GM10248 (cell line): ENCODE results near the gene ACOXL.

ENCODE experiments used
- CTCF ChIA-PET: fragments of 300-600 bp; sonication (Branson Sonifier 250); formaldehyde crosslinking; extraction: SDS; loops from one replicate; lab custom pipeline; 2021; ENCODE audit warnings: antibody characterized with exemption; lab: Yijun Ruan, JAX
- POLR2A ChIA-PET: fragments of 350-650 bp; sonication (Branson Sonifier 250); formaldehyde crosslinking; extraction: SDS; loops from one replicate; lab custom pipeline; 2020; ENCODE audit warnings: antibody characterized with exemption; lab: Yijun Ruan, JAX
- DNase-seq: peaks from one replicate; pipeline ENCODE4 v3.0.0; 2012; ENCODE audit errors: extremely low spot score
- TF ChIP-seq, protein P1 (sequence below): IDR thresholded peaks from 2 replicates; pipeline ENCODE4 v1.5.1; 2012; ENCODE audit warnings: mild to moderate bottlenecking, low read depth; ENCODE audit errors: extremely low read depth, missing control alignments, control extremely low read depth

Gene ACOXL

DNA sequence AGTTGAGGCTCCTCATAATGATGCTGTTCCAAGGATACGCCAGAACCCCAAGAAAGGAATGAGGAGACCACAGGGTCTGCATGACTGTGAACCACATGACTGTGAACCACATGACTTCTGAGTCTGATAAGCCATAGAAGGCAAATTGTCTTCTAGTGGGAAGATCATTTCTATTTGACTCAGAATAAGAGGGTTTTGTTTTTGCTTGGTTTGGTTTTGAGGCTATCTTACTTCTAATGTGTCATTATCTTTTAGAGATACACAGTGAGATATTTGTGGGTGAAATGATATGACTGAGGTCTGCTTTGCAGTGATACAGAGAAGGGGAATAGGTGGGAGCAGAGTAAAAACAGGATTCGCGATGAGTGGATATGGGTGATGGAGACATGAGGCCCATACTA is 359.4 kb downstream of the ACOXL start:
- CTCF ChIA-PET: no interaction called here
- TF ChIP-seq, protein P1, sequence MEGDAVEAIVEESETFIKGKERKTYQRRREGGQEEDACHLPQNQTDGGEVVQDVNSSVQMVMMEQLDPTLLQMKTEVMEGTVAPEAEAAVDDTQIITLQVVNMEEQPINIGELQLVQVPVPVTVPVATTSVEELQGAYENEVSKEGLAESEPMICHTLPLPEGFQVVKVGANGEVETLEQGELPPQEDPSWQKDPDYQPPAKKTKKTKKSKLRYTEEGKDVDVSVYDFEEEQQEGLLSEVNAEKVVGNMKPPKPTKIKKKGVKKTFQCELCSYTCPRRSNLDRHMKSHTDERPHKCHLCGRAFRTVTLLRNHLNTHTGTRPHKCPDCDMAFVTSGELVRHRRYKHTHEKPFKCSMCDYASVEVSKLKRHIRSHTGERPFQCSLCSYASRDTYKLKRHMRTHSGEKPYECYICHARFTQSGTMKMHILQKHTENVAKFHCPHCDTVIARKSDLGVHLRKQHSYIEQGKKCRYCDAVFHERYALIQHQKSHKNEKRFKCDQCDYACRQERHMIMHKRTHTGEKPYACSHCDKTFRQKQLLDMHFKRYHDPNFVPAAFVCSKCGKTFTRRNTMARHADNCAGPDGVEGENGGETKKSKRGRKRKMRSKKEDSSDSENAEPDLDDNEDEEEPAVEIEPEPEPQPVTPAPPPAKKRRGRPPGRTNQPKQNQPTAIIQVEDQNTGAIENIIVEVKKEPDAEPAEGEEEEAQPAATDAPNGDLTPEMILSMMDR: no peak
- DNase-seq: no peak
- POLR2A ChIA-PET: no interaction called here

DNA sequence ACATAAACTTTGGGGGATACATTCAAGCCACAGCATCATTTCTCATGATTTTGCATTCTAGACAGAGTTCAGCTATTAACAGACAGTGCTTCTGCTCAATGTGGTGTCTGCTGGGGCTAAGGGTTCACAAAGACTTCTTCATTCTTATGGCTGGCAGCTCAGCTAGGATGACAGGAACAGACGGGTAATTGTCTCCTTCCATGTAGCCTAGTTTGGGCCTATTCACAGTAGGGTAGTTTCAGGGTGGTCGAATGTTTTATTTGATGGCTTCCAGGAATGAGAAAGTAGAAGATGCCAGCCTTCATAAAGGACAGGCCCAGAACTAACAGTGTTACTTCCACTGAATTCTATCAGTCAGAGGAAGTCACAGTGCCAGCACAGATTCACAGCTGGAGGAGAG is 362.3 kb downstream of the ACOXL start:
- no peak for DNase-seq
- TF ChIP-seq, protein P1: no peak
- CTCF ChIA-PET: no interaction called here
- POLR2A ChIA-PET: no interaction called here

- DNase-seq: no peak
- CTCF ChIA-PET: no interaction called here
- POLR2A ChIA-PET: interaction anchor here (0.5 kb wide), 1 partner anchor 349 kb away, joined by 3 read pairs; no protein-coding TSS in a partner anchor
Observed at GRCh38 chr2:111095434-111095833, 363.1 kb downstream of the ACOXL start.

GRCh38 chr2:111099402-111099801 is 367.0 kb downstream of the ACOXL start:
- TF ChIP-seq, protein P1: no peak
- DNase-seq: no peak
- POLR2A ChIA-PET: interaction anchor here (0.8 kb wide), 1 partner anchor 21 kb away, joined by 3 read pairs; the partner anchor contains the start of gene BCL2L11
- CTCF ChIA-PET: interaction anchor here (0.8 to 2.2 kb wide), 6 partner anchors 9 to 222 kb away, joined by 3 to 7 read pairs (median 3); no protein-coding TSS in a partner anchor

More at GRCh38 chr2:111095434-111095833, 363.1 kb downstream of the ACOXL start:
- TF ChIP-seq, protein P1: no peak

- POLR2A ChIA-PET: interaction anchor here (0.8 kb wide), 1 partner anchor 20 kb away, joined by 3 read pairs; the partner anchor contains the start of gene BCL2L11
- TF ChIP-seq, protein P1: no peak
- CTCF ChIA-PET: interaction anchor here (0.8 to 2.2 kb wide), 5 partner anchors 10 to 222 kb away, joined by 3 to 7 read pairs (median 3); no protein-coding TSS in a partner anchor
- no peak for DNase-seq
Observed at GRCh38 chr2:111100087-111100764, 367.9 kb downstream of the ACOXL start.

DNA sequence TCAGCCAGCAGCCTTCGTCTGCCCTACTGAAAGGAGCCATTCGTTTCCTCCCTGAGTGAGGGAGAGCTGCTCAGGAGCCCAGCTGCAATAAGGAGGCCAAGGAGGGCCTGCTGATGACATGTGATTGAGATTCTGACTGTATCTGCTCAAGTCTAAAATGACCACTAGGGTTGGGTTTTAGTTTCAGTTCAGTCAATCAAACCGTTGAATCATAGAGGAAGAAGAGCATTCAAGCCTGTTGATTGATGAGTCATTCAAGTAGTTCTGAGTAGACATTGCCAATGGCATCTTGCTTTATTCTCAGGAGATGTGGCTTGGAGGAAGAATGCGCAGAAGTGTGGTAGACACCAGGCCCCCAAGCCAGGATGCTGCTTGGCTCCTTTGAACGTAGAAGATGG is 368.4 kb downstream of the ACOXL start:
- ChIA-PET CTCF (interaction anchor here (1.4 to 2.2 kb wide), 4 partner anchors 11 to 49 kb away, joined by 3 to 7 read pairs (median 4); no protein-coding TSS in a partner anchor), POLR2A (no interaction called here)
- DNase-seq: peak; percentile 48
- TF ChIP-seq, protein P1: no peak
